CD4-positive, alpha-beta T cell (primary cell): Measurements from ENCODE around the gene MBNL1. TPM values are rescaled to one million over a fixed set of nuclear protein-coding genes. Genes with fewer than 3 reads are reported as not detected.

Source experiments
- ATAC-seq: fragments of 200-7000 bp; cut with Tn5 transposase; one replicate; pipeline ENCODE4 v1.10.0; 2022; ENCODE audit warnings: mild to moderate bottlenecking; ENCODE audit not compliant: poor library complexity
- CTCF ChIA-PET: fragments of 350-600 bp; sonication (Branson Sonifier 250); formaldehyde crosslinking; loops from one replicate; lab custom pipeline; 2021; ENCODE audit warnings: antibody characterized with exemption, inconsistent platforms; lab: Charles Lee
- POLR2A ChIA-PET: fragments of 350-600 bp; sonication (Branson Sonifier 250); formaldehyde crosslinking; loops from one replicate; lab custom pipeline; 2021; ENCODE audit warnings: antibody characterized with exemption, inconsistent platforms; lab: Charles Lee
- DNase-seq, 14 experiments: peaks; one replicate each; pipeline ENCODE4 v3.0.0-alpha.2; 2013 to 2020; ENCODE audit warnings: mixed read lengths in 2 of 14
- H3K27ac ChIP-seq, 2 donors: one replicate each; pipeline versions ENCODE4 v1.5.1 to v1.7.0; 2013; ENCODE audit warnings: low read length in 2 of 2, low read depth in 1 of 2, mild to moderate bottlenecking in 1 of 2
- H3K27me3 ChIP-seq, 2 experiments: 1 replicate in 1 of 2; 2 replicates in 1 of 2; pipeline versions ENCODE4 v1.6.1 to v1.7.0; 2013; ENCODE audit warnings: low read length in 2 of 2, control low read depth in 1 of 2, mild to moderate bottlenecking in 1 of 2, moderate library complexity in 1 of 2; ENCODE audit not compliant: insufficient read depth in 2 of 2, control insufficient read depth in 1 of 2
- H3K36me3 ChIP-seq: one replicate; pipeline ENCODE4 v1.6.1; 2013; ENCODE audit warnings: low read length, control low read depth; ENCODE audit not compliant: insufficient read depth
- H3K4me1 ChIP-seq: one replicate; pipeline ENCODE4 v1.6.1; 2013; ENCODE audit warnings: low read length, control low read depth; ENCODE audit not compliant: insufficient read depth
- H3K4me3 ChIP-seq: one replicate; pipeline ENCODE4 v1.5.1; 2013; ENCODE audit warnings: mild to moderate bottlenecking, low read length, moderate library complexity
- H3K9me3 ChIP-seq, 2 experiments: 1 replicate in 1 of 2; 2 replicates in 1 of 2; pipeline versions ENCODE4 v1.6.1 to v1.7.0; 2013; ENCODE audit warnings: low read length in 2 of 2, mild to moderate bottlenecking in 2 of 2, control low read depth in 1 of 2, moderate library complexity in 1 of 2; ENCODE audit not compliant: control insufficient read depth in 1 of 2, insufficient read depth in 1 of 2
- H3K27ac Mint-ChIP-seq: one replicate; pipeline ENCODE4 v1.8.0; 2020; ENCODE audit warnings: mixed read lengths
- H3K27me3 Mint-ChIP-seq: one replicate; pipeline ENCODE4 v1.8.0; 2021; ENCODE audit warnings: mixed read lengths
- H3K36me3 Mint-ChIP-seq: one replicate; pipeline ENCODE4 v1.8.0; 2021; ENCODE audit warnings: low read depth, mixed read lengths
- H3K4me1 Mint-ChIP-seq: one replicate; pipeline ENCODE4 v1.8.0; 2021; ENCODE audit warnings: low read depth, mixed read lengths
- H3K4me3 Mint-ChIP-seq: one replicate; pipeline ENCODE4 v1.8.0; 2020; ENCODE audit warnings: mild to moderate bottlenecking, mixed read lengths
- H3K9me3 Mint-ChIP-seq: one replicate; pipeline ENCODE4 v1.8.0; 2020; ENCODE audit warnings: mixed read lengths
- intact Hi-C, 2 experiments: fragments of 100-400 bp; cut with DNase I in 1 of 2; cut with micrococcal nuclease in 1 of 2; formaldehyde crosslinking; loops; one replicate each; pipeline versions ENCODE4 v1.15.1 to v1.9.0; 2023 to 2025; cut with DNase I, micrococcal nuclease
- total RNA-seq, 174 experiments: library from RNA in 2 of 174; stranded (reverse) in 2 of 174; gene quantifications; one replicate each; pipeline ENCODE4 v1.2.3 and lab custom pipeline; 2021 to 2026
- TF ChIP-seq, protein P1 (sequence below): fragments of 200-600 bp; IDR thresholded peaks from one replicate; pipeline ENCODE4 v1.8.0; 2022; ENCODE audit warnings: antibody characterized with exemption, mild to moderate bottlenecking

Gene MBNL1
- total RNA-seq, 2 experiments from 2014 or later: 551 to 561 TPM

DNA sequence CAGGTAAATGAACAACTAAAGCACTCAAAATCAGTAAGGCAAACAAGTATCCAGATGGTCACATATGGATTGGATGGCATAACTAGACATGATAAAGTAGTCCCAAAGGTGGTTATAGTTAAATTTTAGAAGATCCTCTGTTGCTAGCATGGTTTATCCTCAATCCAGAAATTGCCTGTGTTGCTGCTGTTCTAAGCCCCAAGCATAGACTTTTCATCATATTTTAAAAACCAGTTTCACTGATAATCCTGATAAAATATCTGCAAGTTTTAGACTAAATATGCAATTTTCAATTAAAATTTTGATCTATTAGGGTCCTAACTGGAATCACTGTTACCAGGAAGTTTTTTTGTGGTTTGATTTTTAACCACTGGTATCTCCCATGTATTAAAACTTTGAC lies 35.4 kb downstream of the MBNL1 start:
- TF ChIP-seq, protein P1, sequence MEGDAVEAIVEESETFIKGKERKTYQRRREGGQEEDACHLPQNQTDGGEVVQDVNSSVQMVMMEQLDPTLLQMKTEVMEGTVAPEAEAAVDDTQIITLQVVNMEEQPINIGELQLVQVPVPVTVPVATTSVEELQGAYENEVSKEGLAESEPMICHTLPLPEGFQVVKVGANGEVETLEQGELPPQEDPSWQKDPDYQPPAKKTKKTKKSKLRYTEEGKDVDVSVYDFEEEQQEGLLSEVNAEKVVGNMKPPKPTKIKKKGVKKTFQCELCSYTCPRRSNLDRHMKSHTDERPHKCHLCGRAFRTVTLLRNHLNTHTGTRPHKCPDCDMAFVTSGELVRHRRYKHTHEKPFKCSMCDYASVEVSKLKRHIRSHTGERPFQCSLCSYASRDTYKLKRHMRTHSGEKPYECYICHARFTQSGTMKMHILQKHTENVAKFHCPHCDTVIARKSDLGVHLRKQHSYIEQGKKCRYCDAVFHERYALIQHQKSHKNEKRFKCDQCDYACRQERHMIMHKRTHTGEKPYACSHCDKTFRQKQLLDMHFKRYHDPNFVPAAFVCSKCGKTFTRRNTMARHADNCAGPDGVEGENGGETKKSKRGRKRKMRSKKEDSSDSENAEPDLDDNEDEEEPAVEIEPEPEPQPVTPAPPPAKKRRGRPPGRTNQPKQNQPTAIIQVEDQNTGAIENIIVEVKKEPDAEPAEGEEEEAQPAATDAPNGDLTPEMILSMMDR: no peak
- peaks cover 68% of the 10 kb centered on the region for H3K36me3 ChIP-seq
- peaks cover 86% of the 10 kb centered on the region for H3K36me3 Mint-ChIP-seq
- POLR2A ChIA-PET: interaction anchor here (1.8 kb wide), 2 partner anchors 8 to 20 kb away, joined by 6 read pairs; no protein-coding TSS in a partner anchor
- DNase-seq (no peak), ATAC-seq (no peak)
- H3K4me1 Mint-ChIP-seq: peaks cover 98% of the 10 kb centered on the region
- no peaks in the 10 kb centered on the region for H3K9me3 Mint-ChIP-seq
- no peaks in the 10 kb centered on the region for H3K27me3 Mint-ChIP-seq
- H3K4me1 ChIP-seq: peaks cover 47% of the 10 kb centered on the region
- no peaks in the 10 kb centered on the region for H3K27me3 ChIP-seq
- intact Hi-C loops: loop anchor here in 1 of 2 experiments (10.0 kb wide), 1 partner anchor 229 kb away; no protein-coding TSS in a partner anchor
- peak overlapping the region; percentile 39 for H3K4me3 Mint-ChIP-seq
- CTCF ChIA-PET: interaction anchor here (0.9 kb wide), 1 partner anchor 16 kb away, joined by 3 read pairs; no protein-coding TSS in a partner anchor
- no peaks in the 10 kb centered on the region for H3K9me3 ChIP-seq
- H3K27ac ChIP-seq: no peak overlapping the region
- H3K4me3 ChIP-seq: no peak overlapping the region
- H3K27ac Mint-ChIP-seq: peak overlapping the region; percentile 78

- peaks cover 38% of the 10 kb centered on the region for H3K4me1 ChIP-seq
- H3K27me3 Mint-ChIP-seq: no peaks in the 10 kb centered on the region
- H3K4me1 Mint-ChIP-seq: peaks cover 98% of the 10 kb centered on the region
- intact Hi-C loops: loop anchor here in 1 of 2 experiments (5.0 to 10.0 kb wide), 2 partner anchors 33 to 230 kb away; no protein-coding TSS in a partner anchor
- DNase-seq (no peak), ATAC-seq (no peak)
- CTCF ChIA-PET: interaction anchor here (0.9 to 2.7 kb wide), 6 partner anchors 11 to 220 kb away, joined by 3 to 8 read pairs (median 4); no protein-coding TSS in a partner anchor
- POLR2A ChIA-PET: interaction anchor here (0.8 to 2.3 kb wide), 8 partner anchors 9 to 100 kb away, joined by 3 to 17 read pairs (median 6); partner anchors contain the start of gene MBNL1
- H3K9me3 ChIP-seq: no peaks in the 10 kb centered on the region
- H3K36me3 Mint-ChIP-seq: peaks cover 86% of the 10 kb centered on the region
- H3K27ac Mint-ChIP-seq: peak overlapping the region; percentile 78
- H3K36me3 ChIP-seq: peaks cover 60% of the 10 kb centered on the region
- H3K27me3 ChIP-seq: no peaks in the 10 kb centered on the region
- TF ChIP-seq, protein P1: no peak
- peak overlapping the region in 1 of 2 donors; percentile 33 for H3K27ac ChIP-seq
- H3K9me3 Mint-ChIP-seq: peaks cover 2% of the 10 kb centered on the region
- peak overlapping the region; percentile 6 for H3K4me3 Mint-ChIP-seq
- H3K4me3 ChIP-seq: no peak overlapping the region
Observed at GRCh38 chr3:152305075-152305474, 36.3 kb downstream of the MBNL1 start.

- Mint-ChIP-seq H3K27ac (peak overlapping the region; percentile 78), H3K4me3 (peak overlapping the region; percentile 39), H3K4me1 (peaks cover 85% of the 10 kb centered on the region), H3K9me3 (peaks cover 2% of the 10 kb centered on the region), H3K27me3 (no peaks in the 10 kb centered on the region), H3K36me3 (peaks cover 80% of the 10 kb centered on the region)
- Histone ChIP-seq H3K27me3 (no peaks in the 10 kb centered on the region), H3K4me1 (peaks cover 28% of the 10 kb centered on the region), H3K9me3 (peaks cover 0 to 5% of the 10 kb centered on the region in 2 experiments), H3K36me3 (peaks cover 51% of the 10 kb centered on the region), H3K27ac (peak overlapping the region; percentile 18 to 34), H3K4me3 (no peak overlapping the region)
- ATAC-seq: no peak
- ChIA-PET CTCF (no interaction called here), POLR2A (interaction anchor here (0.6 to 1.6 kb wide), 5 partner anchors 28 to 151 kb away, joined by 3 to 5 read pairs (median 3); no protein-coding TSS in a partner anchor)
- TF ChIP-seq, protein P1: no peak
- no peak for DNase-seq
- intact Hi-C loops: loop anchor here in 1 of 2 experiments (5.0 to 10.0 kb wide), 2 partner anchors 36 to 233 kb away; no protein-coding TSS in a partner anchor
Observed at GRCh38 chr3:152307829-152308474, 39.2 kb downstream of the MBNL1 start.
